Adipose tissue (tissue), 3 donors: Measurements from ENCODE around the gene LYPD6B. TPM values are rescaled to one million over a fixed set of nuclear protein-coding genes. Genes with fewer than 3 reads are reported as not detected.

Source experiments
- H3K27ac ChIP-seq: one replicate; pipeline ENCODE4 v1.5.1; 2013; ENCODE audit warnings: low read depth, low read length
- WGBS, 3 donors: extraction: QIAGEN DNeasy Blood & Tissue Kit; methylation state at CpG; one replicate each; pipeline ENCODE4 v1.1.7; 2013; 5-methylcytosine and 5-hydroxymethylcytosine counted together
- polyA plus RNA-seq, 3 donors: library from polyadenylated mRNA; stranded (reverse); fragments of 200-250 nt; gene quantifications; one replicate each; pipeline ENCODE4 v1.2.3, GENCODE V29; 2013
- donor health status: healthy with polysubstance abuse.
- donor health status: Bipolar disorder and iron deficiency.
- donor health status: healthy.

LYPD6B gene
- polyA plus RNA-seq, 3 donors: 4.3 to 6.6 TPM; not detected in 1

- WGBS, 3 donors: 67 to 73% (median 70%) methylated on average over 6 of the region's 6 CpGs
- no peak overlapping the region for H3K27ac ChIP-seq
These were observed 4.1 kb upstream of the LYPD6B start for GRCh38 chr2:149034406-149034805.

GRCh38 chr2:149036507-149037293, 1.8 kb upstream of the LYPD6B start:
- 69 to 92% (median 89%) methylated on average over 4 of the region's 4 CpGs for WGBS, 3 donors
- no peak overlapping the region for H3K27ac ChIP-seq

DNA sequence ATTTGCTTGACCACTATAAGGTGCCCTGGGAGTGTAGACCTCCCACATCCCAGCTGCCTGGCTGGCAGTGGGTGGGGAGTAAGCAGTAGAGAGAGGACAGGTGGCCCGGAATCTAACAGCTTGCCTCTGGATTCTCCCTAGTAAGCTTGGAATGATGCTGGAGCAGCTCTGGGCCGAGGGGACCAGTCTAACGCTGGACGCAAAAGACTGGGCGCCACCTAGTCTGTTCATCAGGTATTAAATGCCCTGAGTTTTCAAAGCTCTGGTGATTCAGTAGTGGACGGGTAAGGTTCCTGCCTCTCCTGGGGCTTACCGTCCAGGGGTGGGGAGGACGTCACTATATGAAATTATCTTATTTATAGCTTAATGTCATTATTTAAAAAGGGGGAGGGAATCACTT, 648 bp upstream of the LYPD6B start:
- 19 to 70% (median 61%) methylated on average over 8 of the region's 8 CpGs for WGBS, 3 donors
- no peak overlapping the region for H3K27ac ChIP-seq

- 9 to 47% (median 43%) methylated on average over 11 of the region's 11 CpGs for whole genome bisulfite sequencing, 3 donors
- no peak overlapping the region for H3K27ac ChIP-seq
These were observed 770 bp downstream of the LYPD6B start for GRCh38 chr2:149039213-149039724.

GRCh38 chr2:149040451-149040850, 2.0 kb downstream of the LYPD6B start:
- no peak overlapping the region for H3K27ac ChIP-seq
- WGBS, 3 donors: 71 to 74% (median 73%) methylated on average over 7 of the region's 7 CpGs

- 93 to 96% (median 93%) methylated on average over 1 of the region's 1 CpG for WGBS, 3 donors
- no peak overlapping the region for H3K27ac ChIP-seq
These were observed 3.0 kb downstream of the LYPD6B start for GRCh38 chr2:149041482-149041881.

DNA sequence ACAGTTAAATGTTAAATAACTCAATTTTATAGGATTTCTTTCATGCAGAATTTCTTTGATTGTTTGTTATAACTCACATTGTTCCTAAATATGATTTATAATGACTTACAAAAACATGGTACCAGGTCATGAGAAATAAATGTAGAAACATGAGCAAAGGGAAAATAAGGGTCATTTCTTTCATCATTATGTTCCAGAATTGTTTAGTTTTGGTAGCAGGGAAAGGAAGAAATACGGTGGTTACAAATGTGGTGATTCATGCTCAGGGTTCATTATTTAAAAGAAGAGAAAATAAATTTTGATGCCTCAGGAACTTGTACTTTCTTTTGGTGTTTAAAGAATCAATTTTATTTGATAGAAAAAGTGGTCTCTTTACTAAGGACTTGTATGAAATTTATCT, 4.4 kb downstream of the LYPD6B start:
- WGBS, 3 donors: 52 to 72% (median 69%) methylated on average over 1 of the region's 1 CpG
- no peak overlapping the region for H3K27ac ChIP-seq

DNA sequence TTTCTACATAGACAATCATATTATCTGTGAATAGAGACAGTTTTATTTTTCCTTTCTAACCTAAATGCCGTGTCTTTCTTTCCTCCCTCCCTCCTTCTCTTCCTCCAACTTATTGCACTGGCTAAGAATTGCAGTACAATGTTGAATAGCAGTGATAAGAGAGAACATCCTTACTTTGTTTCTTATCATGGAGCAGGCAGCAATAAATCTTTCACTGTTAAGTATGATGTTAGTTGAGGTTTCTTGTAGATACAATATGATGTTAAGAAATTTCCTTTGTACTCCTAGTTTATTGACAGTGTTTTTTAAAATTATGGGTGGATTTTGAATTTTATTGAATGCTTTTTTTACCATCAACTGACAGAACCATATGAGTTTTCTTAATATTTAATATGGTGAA, 6.0 kb downstream of the LYPD6B start:
- H3K27ac ChIP-seq: no peak overlapping the region
- 52 to 90% (median 59%) methylated on average over 1 of the region's 1 CpG for WGBS, 3 donors

- WGBS, 3 donors: 88 to 98% (median 94%) methylated on average over 2 of the region's 2 CpGs
These were observed 8.6 kb downstream of the LYPD6B start for GRCh38 chr2:149047118-149047517.

DNA sequence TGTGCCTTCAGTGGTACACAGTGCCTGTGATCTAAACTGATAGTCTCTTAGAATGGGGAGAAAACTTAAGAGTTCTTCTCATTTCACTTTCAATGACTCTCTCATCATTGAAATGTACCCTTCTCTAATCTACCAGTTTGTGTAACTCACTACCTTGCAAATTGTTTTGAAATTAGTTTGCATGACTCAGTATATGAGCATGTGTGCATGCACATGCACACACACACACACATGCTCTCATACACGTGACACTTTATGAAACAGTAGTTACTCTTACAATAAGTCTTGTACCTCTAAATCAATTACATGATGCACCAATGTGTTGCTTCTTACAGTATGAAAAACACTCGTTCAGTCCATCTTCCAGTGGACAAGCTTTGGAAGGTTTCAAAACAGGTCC, 10.6 kb downstream of the LYPD6B start:
- no peak overlapping the region for H3K27ac ChIP-seq
- WGBS, 3 donors: 90 to 96% (median 90%) methylated on average over 2 of the region's 2 CpGs

More at GRCh38 chr2:149047118-149047517, 8.6 kb downstream of the LYPD6B start:
- H3K27ac ChIP-seq: no peak overlapping the region

- 47 to 84% (median 60%) methylated on average over 6 of the region's 6 CpGs for WGBS, 3 donors
- no peak overlapping the region for H3K27ac ChIP-seq
These were observed 11.7 kb downstream of the LYPD6B start for GRCh38 chr2:149050188-149050587.

- 40 to 94% (median 76%) methylated on average over 1 of the region's 1 CpG for WGBS, 3 donors
These were observed 17.3 kb downstream of the LYPD6B start for GRCh38 chr2:149055751-149056150.

DNA sequence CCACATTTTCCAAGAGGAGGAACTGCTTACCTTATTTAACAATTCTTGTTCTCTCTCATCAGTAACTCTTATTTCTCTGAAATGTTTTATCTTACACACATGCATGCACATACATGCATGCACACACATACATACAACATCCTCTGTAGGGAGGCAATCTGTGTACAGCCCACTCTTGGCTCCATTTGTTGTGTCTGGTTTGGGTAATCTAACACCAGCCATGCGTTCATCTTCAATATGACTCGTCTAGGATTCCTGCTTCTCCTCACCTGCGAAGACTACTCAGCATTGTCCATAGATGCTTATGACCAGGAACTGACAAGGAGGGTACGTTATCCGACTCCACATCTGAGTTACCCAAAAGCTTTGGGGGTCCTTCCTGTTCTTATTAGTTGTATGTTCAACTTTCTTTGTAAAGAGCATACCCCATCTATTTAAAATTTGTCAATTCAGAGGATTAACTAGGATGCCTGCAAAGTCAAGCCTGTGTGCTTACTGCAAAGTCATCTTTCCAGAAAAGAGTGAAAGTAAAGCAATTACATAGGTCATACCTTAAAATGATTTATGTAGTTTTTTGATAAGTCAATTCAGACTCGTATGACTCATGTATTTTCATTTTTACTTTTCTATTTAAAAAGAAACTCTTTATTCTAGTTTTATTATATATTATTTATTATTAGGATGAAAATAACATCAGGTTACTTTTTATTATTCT, 18.2 kb downstream of the LYPD6B start:
- no peak overlapping the region for H3K27ac ChIP-seq
- 79 to 87% (median 83%) methylated on average over 6 of the region's 6 CpGs for WGBS, 3 donors

More at GRCh38 chr2:149055751-149056150, 17.3 kb downstream of the LYPD6B start:
- no peak overlapping the region for H3K27ac ChIP-seq

DNA sequence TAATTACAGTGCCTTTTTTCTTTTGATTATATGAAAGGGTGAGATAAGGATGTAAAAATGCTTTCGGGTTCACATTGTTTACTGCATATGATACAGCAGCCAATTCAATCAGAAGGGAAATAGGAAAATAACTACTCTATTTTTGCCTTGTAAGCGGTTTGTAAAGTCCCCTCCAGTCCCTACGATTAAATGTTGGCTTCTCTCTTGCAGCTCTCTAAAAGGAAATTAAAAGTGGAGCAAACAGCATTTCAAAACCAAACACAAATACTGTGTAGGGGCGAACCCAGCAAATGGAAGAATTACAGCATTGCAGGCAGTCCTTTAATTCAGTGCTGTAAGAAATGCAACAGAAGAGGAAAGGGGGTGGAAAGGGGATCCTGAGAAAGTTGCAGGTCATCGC, 18.9 kb downstream of the LYPD6B start:
- H3K27ac ChIP-seq: no peak overlapping the region
- WGBS, 3 donors: 28 to 62% (median 39%) methylated on average over 5 of the region's 5 CpGs

DNA sequence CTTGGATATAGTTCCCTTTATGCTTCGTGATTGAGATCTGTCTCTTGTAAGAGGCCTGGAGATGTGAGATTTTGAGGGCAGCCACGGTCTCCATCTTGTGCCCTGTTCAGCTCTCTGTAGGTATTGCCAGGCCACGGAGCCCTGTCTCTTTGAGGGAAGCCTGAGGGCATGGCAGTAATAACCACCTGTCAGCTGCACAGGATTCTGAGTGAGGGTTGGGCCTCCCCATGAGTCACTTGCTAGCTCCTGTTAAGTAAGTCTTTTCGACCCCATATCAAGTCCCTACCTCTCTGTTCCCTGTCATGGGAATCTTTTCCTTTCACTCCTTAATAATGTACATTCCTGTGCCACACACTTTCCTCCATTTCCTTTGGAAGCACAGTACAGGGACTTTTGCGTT, 20.4 kb downstream of the LYPD6B start:
- H3K27ac ChIP-seq: no peak overlapping the region
- 83 to 97% (median 86%) methylated on average over 5 of the region's 5 CpGs for WGBS, 3 donors

DNA sequence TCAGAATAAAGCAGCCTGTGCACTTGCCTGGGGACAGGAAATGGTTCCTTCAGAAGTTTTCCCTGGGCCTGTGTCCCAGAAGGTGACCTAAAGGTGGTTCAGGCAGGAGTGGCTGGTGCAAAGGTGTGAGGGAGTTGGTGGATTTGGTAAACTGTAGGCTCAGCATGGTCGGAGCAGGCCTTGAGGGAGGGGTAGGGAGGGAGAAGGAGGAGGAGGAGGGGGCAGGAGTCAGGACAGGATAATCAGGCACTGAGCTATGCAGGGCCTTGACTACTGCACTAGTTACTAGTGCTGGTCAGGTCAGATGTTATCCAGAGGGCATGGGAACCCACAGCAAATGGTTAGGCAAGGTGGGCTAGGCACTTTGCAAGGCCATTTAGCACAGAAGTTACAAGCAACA, 21.3 kb downstream of the LYPD6B start:
- 83 to 97% (median 94%) methylated on average over 1 of the region's 1 CpG for WGBS, 3 donors
- H3K27ac ChIP-seq: no peak overlapping the region

DNA sequence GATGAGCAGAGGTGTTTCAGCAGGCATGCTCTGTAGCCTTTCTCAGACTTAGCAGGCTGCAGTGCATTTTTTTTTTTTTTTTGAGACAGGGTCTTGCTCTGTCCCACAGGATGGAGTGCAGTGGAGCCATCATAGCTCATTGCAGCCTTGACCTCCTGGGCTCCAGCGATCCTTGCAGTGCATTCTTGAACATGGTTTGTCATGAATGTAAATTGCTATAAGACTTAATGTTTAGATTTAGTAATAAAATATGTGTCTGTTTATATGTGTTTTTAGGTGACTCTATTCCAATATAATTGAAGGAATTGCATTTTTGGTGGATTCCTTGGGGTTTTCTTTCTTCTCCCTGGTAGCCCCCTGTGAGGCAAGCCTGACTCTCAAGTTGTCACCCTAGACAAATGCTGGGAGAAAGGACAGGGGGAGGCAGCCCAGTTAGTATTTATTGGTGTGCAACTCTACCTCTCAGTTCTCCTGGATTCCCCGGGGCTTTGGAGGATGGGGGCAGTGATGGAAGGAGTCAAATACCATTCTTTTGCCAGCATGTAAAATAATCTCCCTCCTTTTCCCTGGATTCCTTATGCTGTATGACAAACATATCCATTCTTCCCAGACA, 22.7 kb downstream of the LYPD6B start:
- 73 to 82% (median 76%) methylated on average over 2 of the region's 2 CpGs for WGBS, 3 donors
- no peak overlapping the region for H3K27ac ChIP-seq

DNA sequence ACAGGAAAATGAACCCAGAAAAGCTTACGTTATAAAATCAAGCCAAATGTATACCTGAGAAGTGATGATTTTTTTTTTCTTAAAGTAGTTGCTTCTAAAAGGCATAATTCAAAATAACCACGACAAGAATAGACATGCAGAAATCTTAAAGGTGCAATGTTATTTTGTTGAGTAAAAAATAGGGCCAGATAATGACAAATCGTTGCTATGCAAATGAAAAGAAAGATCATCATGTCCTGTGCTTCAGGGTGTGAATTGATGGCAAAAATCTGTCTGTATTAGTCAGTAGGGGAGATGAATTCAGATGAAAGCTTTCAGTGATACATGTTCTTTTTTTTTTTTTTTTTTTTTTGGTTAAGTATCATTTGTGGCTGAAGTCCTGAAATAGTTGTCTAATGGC, 24.0 kb downstream of the LYPD6B start:
- whole genome bisulfite sequencing, 3 donors: 74 to 79% (median 79%) methylated on average over 3 of the region's 3 CpGs
- no peak overlapping the region for H3K27ac ChIP-seq

DNA sequence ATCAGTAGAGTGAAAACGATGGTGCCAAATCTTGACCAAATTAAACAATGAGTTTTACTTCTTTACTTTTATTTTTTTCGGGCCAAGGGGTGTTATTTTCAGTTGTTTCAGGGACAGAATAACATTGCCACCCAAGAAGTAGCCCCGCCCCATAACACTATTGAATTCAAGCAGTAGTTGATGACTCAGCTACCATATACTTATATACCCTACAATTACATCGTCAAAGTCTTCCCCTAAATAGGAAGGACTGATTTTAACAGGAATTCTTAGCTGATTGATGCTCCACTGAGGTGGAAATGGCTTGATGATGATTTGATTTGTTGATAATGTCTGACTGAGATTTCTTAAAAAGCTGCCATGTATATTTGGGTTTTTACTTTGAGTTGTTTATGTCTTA, 24.7 kb downstream of the LYPD6B start:
- H3K27ac ChIP-seq: no peak overlapping the region
- WGBS, 3 donors: 86 to 96% (median 89%) methylated on average over 4 of the region's 4 CpGs
